HuH-7.5 (cell line): ENCODE data around the gene HRH3.

Source experiments
- DNase-seq: peaks from one replicate; pipeline ENCODE4 v3.0.0; 2011; ENCODE audit warnings: low spot score

Gene HRH3

GRCh38 chr20:62197801-62198200, 22.3 kb downstream of the HRH3 start:
- DNase-seq = no peak

- no peak for DNase-seq
Observed at GRCh38 chr20:62197311-62197710, 22.8 kb downstream of the HRH3 start.

DNA sequence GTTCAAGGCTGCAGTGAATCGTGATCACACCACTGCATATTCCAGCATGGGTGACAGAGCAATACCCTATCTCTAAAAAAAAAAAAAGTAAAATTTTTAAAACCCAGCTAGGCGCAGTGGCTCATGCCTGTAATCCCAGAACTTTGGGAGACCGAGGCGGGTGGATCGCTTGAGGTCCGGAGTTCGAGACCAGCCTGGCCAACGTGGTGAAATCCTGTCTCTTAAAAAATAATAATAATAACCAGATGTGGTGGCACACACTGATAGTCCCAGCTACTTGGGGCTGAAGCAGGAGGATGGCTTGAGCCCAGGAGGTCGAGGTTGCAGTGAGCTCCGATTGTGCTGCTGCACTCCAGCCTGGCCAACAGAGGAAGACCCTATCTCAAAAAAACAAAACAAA, 23.8 kb downstream of the HRH3 start:
- DNase-seq = no peak

GRCh38 chr20:62195736-62196135, 24.3 kb downstream of the HRH3 start:
- DNase-seq = no peak

DNA sequence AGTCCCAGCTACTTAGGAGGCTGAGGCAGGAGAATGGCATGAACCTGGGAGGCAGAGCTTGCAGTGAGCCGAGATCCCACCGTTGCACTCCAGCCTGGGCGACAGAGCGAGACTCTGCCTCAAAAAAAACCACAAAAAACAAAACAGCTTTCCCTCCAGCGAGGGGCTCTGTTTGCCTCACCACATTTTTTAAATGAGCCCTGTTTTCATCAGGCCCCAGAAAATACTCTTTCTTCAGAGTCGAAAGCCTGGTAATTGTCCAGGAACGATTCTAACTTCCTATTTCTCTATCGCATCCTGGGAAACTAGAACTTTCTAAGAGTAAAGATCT, 25.0 kb downstream of the HRH3 start:
- DNase-seq = no peak

- DNase-seq = no peak
Observed at GRCh38 chr20:62193079-62194025, 26.7 kb downstream of the HRH3 start.

GRCh38 chr20:62192635-62193034, 27.4 kb downstream of the HRH3 start:
- no peak for DNase-seq

DNA sequence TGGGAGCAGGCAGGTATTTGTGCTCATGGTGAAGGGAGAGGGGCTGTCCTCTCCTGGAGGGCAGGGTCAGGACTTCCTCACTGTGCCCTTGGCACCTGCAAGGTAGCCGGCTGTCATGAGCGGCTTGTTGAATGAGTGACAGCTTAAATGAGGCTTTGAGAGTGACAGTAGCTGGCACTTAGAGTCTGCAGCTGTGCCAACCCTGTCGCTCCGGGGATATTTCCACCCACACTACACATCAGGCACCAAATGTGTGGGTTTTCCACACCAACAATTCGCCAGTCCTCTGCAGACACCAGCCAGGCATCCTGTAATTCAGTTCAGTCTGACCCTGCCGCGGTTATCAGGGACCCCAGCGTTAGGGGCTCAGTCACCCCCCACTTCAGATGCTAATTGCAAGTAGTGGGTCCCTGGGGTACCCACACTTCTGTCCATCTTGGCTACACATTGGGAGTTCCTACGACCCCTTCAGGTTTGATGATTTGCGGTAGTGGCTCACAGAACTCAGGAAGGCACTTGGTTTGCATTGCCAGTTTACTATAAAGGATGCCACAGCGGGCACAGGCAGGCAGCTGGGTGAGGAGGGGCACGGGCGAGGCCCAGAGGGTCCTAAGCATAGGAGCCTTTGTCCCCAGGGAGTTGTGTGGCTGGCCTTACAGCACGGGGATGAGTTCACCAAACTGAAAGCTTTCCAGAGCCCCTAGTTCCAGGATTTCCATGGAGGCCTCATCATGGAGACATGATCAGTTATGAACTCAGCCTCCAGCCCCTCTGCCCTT, 28.1 kb downstream of the HRH3 start:
- DNase-seq = no peak

- no peak for DNase-seq
Observed at GRCh38 chr20:62190639-62191411, 29.3 kb downstream of the HRH3 start.

GRCh38 chr20:62186887-62187866, 32.9 kb downstream of the HRH3 start:
- DNase-seq = no peak

DNA sequence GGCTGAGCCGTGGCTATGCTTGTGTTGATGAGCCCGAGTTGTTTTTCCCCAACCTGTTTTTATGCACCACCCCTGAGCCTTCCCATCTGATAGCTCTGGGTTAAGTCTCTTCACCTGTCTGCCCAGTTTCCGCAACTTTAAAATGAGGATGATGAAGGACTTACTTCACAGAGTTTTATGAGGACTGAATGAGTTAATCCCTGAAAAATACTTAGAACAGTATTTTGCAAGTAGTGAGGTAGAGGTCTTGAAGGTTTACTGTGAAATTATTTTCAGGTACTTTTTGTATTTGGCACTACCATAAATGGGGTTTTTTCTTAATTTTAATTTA, 34.0 kb downstream of the HRH3 start:
- no peak for DNase-seq

- no peak for DNase-seq
Observed at GRCh38 chr20:62183426-62184142, 36.5 kb downstream of the HRH3 start.

DNA sequence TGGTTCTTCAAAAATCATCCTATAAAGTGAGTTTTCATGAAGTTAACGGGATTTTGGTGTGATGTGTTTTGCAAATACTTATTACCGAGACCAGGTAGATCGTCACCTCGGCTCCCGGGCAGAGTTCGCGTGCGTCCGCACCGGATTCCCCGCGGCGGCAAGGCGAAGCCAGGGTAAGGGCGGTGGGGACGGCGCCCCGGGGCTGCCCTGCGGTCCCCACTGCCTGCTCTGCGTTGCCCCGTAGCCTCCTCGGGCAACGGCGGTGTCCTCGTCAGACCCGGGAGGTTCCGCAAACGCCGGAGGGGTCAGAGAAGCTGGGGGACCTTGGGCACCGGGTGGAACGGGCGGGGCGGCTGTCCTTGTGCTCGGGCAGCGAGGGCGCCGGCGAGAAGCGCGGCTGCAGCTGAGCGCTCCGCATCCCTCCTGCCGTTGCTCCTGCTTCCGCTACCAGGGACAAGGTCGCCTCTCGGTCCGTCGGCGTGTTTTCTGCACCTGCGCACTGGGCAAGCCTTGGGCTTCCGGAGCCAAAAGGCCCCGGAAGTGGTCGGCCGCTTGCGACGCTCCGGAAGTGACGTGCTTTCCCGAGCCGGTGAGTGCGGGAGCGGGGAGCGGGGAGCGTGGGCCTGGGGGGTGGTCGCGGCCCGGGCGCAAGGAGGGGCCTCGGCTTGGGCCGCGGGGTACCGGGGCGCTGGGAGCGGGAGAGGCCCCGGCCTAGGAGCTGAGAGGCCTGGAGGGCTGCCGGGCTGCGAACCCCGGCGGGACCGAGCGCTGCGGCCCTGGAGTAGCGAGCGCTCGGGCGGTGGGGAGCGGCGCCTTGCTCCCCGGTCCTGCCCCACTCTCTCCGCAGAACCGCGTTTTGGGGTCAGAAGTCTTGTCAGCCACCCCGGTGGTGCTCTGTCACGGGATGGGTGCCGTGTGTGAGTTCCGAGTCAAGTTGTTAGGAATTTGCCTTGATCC, 37.3 kb downstream of the HRH3 start, which contains the start of gene MTG2:
Gene MTG2 (plus strand): TSS at position 560 of the 957 bp plus-strand sequence. CDS start 10,393 bp downstream, outside the sequence.
- DNase-seq = peak; percentile 100

DNA sequence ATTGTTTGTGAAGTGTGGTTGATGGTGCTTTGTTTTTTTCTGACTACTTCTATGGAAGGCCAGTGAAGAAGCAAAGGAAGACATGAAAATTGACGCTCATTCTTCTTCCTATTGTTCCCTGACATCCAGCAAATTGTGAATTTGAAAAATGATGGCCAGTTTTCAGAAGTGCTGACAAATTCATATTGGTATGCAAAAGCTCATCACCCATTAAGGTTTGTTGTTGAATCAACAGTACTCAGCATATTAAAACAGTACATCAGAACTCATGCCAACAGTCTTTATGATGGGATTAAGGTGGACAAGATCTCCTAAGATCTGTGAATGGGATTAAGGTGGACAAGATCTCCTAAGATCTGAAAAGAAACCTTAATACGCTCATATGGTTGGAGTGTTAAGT, 38.3 kb downstream of the HRH3 start:
- no peak for DNase-seq

- DNase-seq = no peak
Observed at GRCh38 chr20:62179162-62179504, 40.9 kb downstream of the HRH3 start.

DNA sequence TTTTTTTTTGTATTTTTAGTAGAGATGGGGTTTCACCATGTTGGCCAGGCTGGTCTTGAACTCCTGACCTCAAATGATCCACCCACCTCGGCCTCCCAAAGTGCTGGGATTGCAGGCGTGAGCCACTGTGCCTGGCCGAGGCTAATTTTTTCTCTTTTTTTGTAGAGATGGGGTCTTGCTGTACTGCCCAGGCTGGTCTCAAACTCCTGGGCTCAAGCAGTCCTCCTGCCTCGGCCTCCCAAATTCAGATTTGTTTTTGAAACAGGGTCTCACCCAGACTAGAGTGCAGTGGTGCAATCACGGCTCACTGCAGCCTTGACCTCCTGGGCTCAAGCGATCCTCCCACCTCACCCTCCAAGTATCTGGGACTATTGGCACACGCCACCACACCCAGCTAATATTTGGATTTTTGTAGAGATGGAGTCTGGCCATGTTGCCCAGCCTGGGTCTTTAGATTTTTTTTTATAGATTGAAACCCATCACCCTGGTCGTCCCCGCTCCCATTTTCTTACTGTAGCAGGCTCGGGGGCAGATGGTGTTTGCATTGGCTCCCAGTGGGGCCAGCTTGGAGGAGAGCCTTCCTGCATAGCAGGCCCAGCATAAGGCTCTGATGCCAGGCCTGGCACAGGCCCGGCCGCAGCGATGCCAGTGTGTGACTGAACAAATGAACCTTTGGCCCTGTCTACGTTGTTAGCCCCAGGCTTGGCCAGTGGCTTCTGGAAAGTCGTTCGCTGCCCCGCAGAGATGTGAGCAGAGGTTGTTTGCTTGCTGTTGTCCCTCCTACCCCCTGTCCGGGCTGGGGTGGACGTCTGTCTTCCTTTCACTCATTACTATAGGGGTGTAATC, 41.5 kb downstream of the HRH3 start:
- DNase-seq = no peak

GRCh38 chr20:62177307-62177706, 42.8 kb downstream of the HRH3 start:
- DNase-seq = no peak

DNA sequence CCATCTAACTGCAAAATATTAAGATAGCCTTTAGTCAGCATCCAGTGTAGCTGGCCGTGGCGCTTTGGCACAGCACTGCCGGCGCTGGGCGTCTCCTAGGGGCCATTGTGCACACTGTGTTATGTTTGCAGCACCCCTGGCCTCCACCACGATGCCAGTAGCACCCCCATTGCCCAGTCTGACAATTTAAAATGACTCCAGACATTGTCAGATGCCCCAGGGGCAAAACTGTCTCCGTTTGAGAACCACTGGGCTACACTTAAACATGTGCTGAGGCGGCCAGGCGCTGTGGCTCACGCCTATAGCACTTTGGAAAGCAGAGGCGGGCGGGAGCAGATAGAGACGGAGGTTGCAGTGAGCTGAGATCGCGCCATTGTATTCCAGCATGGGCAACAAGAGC, 43.2 kb downstream of the HRH3 start:
- DNase-seq = no peak

DNA sequence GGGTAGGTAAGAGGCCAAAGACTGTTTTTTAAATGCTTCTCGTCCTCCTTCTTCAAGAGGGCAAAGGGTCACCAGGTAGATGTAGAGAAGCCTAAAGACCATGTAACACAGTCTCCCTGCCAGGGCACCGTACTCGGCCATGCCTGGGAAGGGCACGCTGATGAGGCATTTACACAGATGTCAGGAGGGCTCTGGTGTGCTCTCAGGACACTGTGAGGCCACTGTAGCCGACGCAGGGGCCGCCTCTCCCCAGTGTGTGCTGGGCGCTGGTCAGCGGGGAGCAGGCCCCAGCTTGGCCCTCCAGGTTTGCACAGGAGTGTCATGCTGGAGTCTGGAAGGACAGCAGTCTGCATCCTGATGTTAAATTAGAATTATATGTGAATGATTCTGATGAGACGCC, 44.4 kb downstream of the HRH3 start:
- DNase-seq = no peak
